H1 (cell line): ENCODE data around the gene RMRP. TPM values are rescaled to one million over a fixed set of nuclear protein-coding genes. Genes with fewer than 3 reads are reported as not detected.
A peak's percentile ranks its signal among the peaks of the same experiment; 100 is the strongest.

Experiments
- CTCF ChIA-PET: fragments of 300-600 bp; sonication (Branson Sonifier 250); formaldehyde crosslinking; loops from one replicate; lab custom pipeline; 2021; ENCODE audit not compliant: partially characterized antibody; lab: Charles Lee
- POLR2A ChIA-PET: fragments of 300-600 bp; sonication (Branson Sonifier 250); formaldehyde crosslinking; loops from one replicate; lab custom pipeline; 2021; ENCODE audit warnings: inconsistent platforms; ENCODE audit not compliant: partially characterized antibody; lab: Charles Lee
- DNase-seq, 2 experiments: peaks; one replicate each; pipeline versions ENCODE4 v3.0.0 to v3.0.0-alpha.2; 2010 to 2022; ENCODE audit warnings: low spot score in 2 of 2, low read depth in 1 of 2, mixed read lengths in 1 of 2
- FAIRE-seq: peaks from 2 replicates; lab custom pipeline; 2011; peaks lifted over from hg19 to GRCh38; lab: Jason Lieb, UNC
- H2AFZ ChIP-seq: 2 replicates; pipeline ENCODE4 v1.8.1; 2012; ENCODE audit warnings: low read length, inconsistent platforms
- H2AK5ac ChIP-seq: 2 replicates; pipeline ENCODE4 v1.6.1; 2013; ENCODE audit warnings: low read depth, low read length
- H2BK120ac ChIP-seq: replicated peaks from 2 replicates; pipeline ENCODE3; 2013; ENCODE audit warnings: low read depth, low read length, inconsistent platforms
- H2BK12ac ChIP-seq: 2 replicates; pipeline ENCODE4 v1.6.1; 2013; ENCODE audit warnings: low read depth, low read length
- H2BK15ac ChIP-seq: 2 replicates; pipeline ENCODE4 v1.6.1; 2013; ENCODE audit warnings: low read length
- H2BK20ac ChIP-seq: 2 replicates; pipeline ENCODE4 v1.6.1; 2013; ENCODE audit warnings: low read length
- H2BK5ac ChIP-seq: 2 replicates; pipeline ENCODE4 v1.6.1; 2013; ENCODE audit warnings: low read depth, low read length
- H3K14ac ChIP-seq: 2 replicates; pipeline ENCODE4 v1.6.1; 2013; ENCODE audit warnings: inconsistent platforms; ENCODE audit not compliant: insufficient read length
- H3K18ac ChIP-seq: 2 replicates; pipeline ENCODE4 v1.6.1; 2013; ENCODE audit warnings: low read length; ENCODE audit errors: extremely low read depth
- H3K23ac ChIP-seq: 2 replicates; pipeline ENCODE4 v1.6.1; 2013; ENCODE audit warnings: inconsistent platforms; ENCODE audit not compliant: insufficient read length
- H3K23me2 ChIP-seq: 2 replicates; pipeline ENCODE4 v1.6.1; 2013; ENCODE audit warnings: low read depth, low read length
- H3K27ac ChIP-seq: 2 replicates; pipeline ENCODE4 v1.6.1; 2011; ENCODE audit warnings: low read depth, low read length, inconsistent platforms
- H3K27me3 ChIP-seq, 4 experiments: replicated peaks in 1 of 4; 1 replicate in 1 of 4; 2 replicates in 3 of 4; pipeline versions ENCODE4 v1.6.1 to v1.8.1; 2011 to 2013; ENCODE audit warnings: low read length in 3 of 4, mild to moderate bottlenecking in 3 of 4, inconsistent platforms in 2 of 4, mixed read lengths in 2 of 4, moderate library complexity in 1 of 4; ENCODE audit not compliant: control insufficient read depth in 3 of 4, insufficient read depth in 3 of 4; ENCODE audit errors: extremely low read depth in 1 of 4
- H3K36me3 ChIP-seq, 4 experiments: 2 replicates each; pipeline versions ENCODE4 v1.6.1 to v1.8.1; 2011 to 2013; ENCODE audit warnings: mild to moderate bottlenecking in 4 of 4, low read length in 3 of 4, moderate library complexity in 2 of 4, control low read depth in 1 of 4, inconsistent platforms in 1 of 4; ENCODE audit not compliant: insufficient read depth in 4 of 4, control insufficient read depth in 2 of 4
- H3K4ac ChIP-seq: replicated peaks from 2 replicates; pipeline ENCODE3; 2013; ENCODE audit warnings: low read length, low read depth, mixed read lengths, inconsistent platforms; ENCODE audit not compliant: insufficient read length
- H3K4me1 ChIP-seq, 4 experiments: replicated peaks in 1 of 4; 1 replicate in 1 of 4; 2 replicates in 3 of 4; pipeline versions ENCODE4 v1.6.1 to v1.8.1; 2011 to 2013; ENCODE audit warnings: low read length in 3 of 4, inconsistent platforms in 2 of 4, mixed read lengths in 1 of 4; ENCODE audit not compliant: insufficient read depth in 4 of 4, control insufficient read depth in 3 of 4
- H3K4me2 ChIP-seq, 2 experiments: 2 replicates each; pipeline versions ENCODE4 v1.6.1 to v1.8.1; 2011 to 2013; ENCODE audit warnings: low read depth in 2 of 2, low read length in 2 of 2, control low read depth in 1 of 2, inconsistent platforms in 1 of 2, mild to moderate bottlenecking in 1 of 2; ENCODE audit not compliant: insufficient read depth in 1 of 2
- H3K4me3 ChIP-seq, 4 experiments: fragments of 200-600, 300-600 bp in 1 of 4; sonication (generic), shearing (Covaris generic), sonication (Bioruptor Twin) in 1 of 4; 2 replicates each; pipeline versions ENCODE4 v1.5.1 to v1.8.1; 2011 to 2016; ENCODE audit warnings: low read length in 4 of 4, low read depth in 3 of 4, control low read depth in 2 of 4, inconsistent platforms in 2 of 4, mild to moderate bottlenecking in 2 of 4, mixed read lengths in 1 of 4, moderate library complexity in 1 of 4; ENCODE audit not compliant: insufficient read depth in 2 of 4; ENCODE audit errors: extremely low read depth in 1 of 4
- H3K56ac ChIP-seq: replicated peaks from 2 replicates; pipeline ENCODE3; 2013; ENCODE audit warnings: low read depth, mild to moderate bottlenecking, mixed read lengths, low read length, inconsistent platforms; ENCODE audit not compliant: insufficient read length
- H3K79me1 ChIP-seq: 2 replicates; pipeline ENCODE4 v1.6.1; 2013; ENCODE audit warnings: low read depth, low read length, control low read depth
- H3K79me2 ChIP-seq, 2 experiments: 2 replicates each; pipeline versions ENCODE4 v1.6.1 to v1.8.1; 2012 to 2013; ENCODE audit warnings: low read length in 2 of 2, mild to moderate bottlenecking in 2 of 2, inconsistent platforms in 1 of 2; ENCODE audit not compliant: insufficient read depth in 2 of 2, control insufficient read depth in 1 of 2
- H3K9ac ChIP-seq, 4 experiments: replicated peaks in 1 of 4; 1 replicate in 1 of 4; 2 replicates in 3 of 4; pipeline versions ENCODE4 v1.6.1 to v1.8.1; 2011 to 2013; ENCODE audit warnings: low read depth in 3 of 4, low read length in 3 of 4, control low read depth in 2 of 4, mild to moderate bottlenecking in 2 of 4, moderate library complexity in 2 of 4, inconsistent platforms in 1 of 4; ENCODE audit errors: extremely low read depth in 1 of 4
- H3K9me3 ChIP-seq, 2 experiments: 2 replicates each; pipeline versions ENCODE4 v1.6.1 to v1.8.1; 2012 to 2013; ENCODE audit warnings: mild to moderate bottlenecking in 2 of 2, moderate library complexity in 2 of 2, control low read depth in 1 of 2, inconsistent platforms in 1 of 2, low read depth in 1 of 2, low read length in 1 of 2, mixed read lengths in 1 of 2; ENCODE audit not compliant: insufficient read depth in 2 of 2
- H4K20me1 ChIP-seq, 2 experiments: replicated peaks in 1 of 2; 2 replicates each; pipeline versions ENCODE3 to v1.8.1; 2011 to 2013; ENCODE audit warnings: inconsistent platforms in 2 of 2, low read length in 2 of 2, mild to moderate bottlenecking in 1 of 2; ENCODE audit not compliant: insufficient read depth in 2 of 2, control insufficient read depth in 1 of 2
- H4K5ac ChIP-seq: 2 replicates; pipeline ENCODE4 v1.6.1; 2013; ENCODE audit warnings: low read length, low read depth, mixed read lengths, inconsistent platforms; ENCODE audit not compliant: insufficient read length
- H4K8ac ChIP-seq: 2 replicates; pipeline ENCODE4 v1.8.0; 2013; ENCODE audit warnings: mild to moderate bottlenecking, moderate library complexity, low read length, inconsistent platforms; ENCODE audit not compliant: insufficient read depth; ENCODE audit errors: extremely low read depth
- H4K91ac ChIP-seq: replicated peaks from 2 replicates; pipeline ENCODE3; 2013; ENCODE audit warnings: low read length, mixed read lengths, inconsistent platforms; ENCODE audit not compliant: insufficient read length
- CBX5 ChIP-seq: fragments of 300-800, 300-1000 bp; sonication (generic); IDR thresholded peaks from 2 replicates; pipeline ENCODE4 v1.7.1; 2016; ENCODE audit warnings: antibody characterized with exemption, low read length, low read depth
- PHF8 ChIP-seq: fragments of 200-600 bp; sonication (generic); conservative IDR thresholded peaks from 2 replicates; pipeline ENCODE4 v1.7.1; 2012; ENCODE audit warnings: low read depth, mild to moderate bottlenecking, inconsistent platforms, low read length, moderate library complexity
- POLR2A ChIP-seq, 2 experiments: IDR thresholded peaks; 1 replicate in 1 of 2; 2 replicates in 1 of 2; pipeline ENCODE4 v1.6.1; 2011; ENCODE audit warnings: low read depth in 2 of 2, low read length in 2 of 2, mild to moderate bottlenecking in 2 of 2; ENCODE audit errors: control extremely low read depth in 1 of 2
- POLR2AphosphoS5 ChIP-seq: IDR thresholded peaks from 2 replicates; pipeline ENCODE4 v1.6.1; 2011; ENCODE audit warnings: low read depth, low read length
- RNF2 ChIP-seq: fragments of 200-900, 300-1000 bp; sonication (generic); IDR thresholded peaks from 2 replicates; pipeline ENCODE4 v1.7.1; 2016; ENCODE audit warnings: borderline replicate concordance, low read depth, mild to moderate bottlenecking, antibody characterized with exemption, low read length; ENCODE audit not compliant: poor library complexity, severe bottlenecking; ENCODE audit errors: missing control alignments
- SAP30 ChIP-seq: fragments of 300-600 bp; sonication (generic); IDR thresholded peaks from 2 replicates; pipeline ENCODE4 v1.7.1; 2012; ENCODE audit warnings: low read length, moderate library complexity, mild to moderate bottlenecking, inconsistent platforms; ENCODE audit not compliant: insufficient read depth, insufficient replicate concordance
- TAF1 ChIP-seq: IDR thresholded peaks from 2 replicates; pipeline ENCODE4 v1.6.1; 2011; ENCODE audit warnings: mild to moderate bottlenecking, low read depth, low read length
- TCF12 ChIP-seq: IDR thresholded peaks from 2 replicates; pipeline ENCODE4 v1.6.1; 2011; ENCODE audit warnings: low read depth, mild to moderate bottlenecking, low read length
- WGBS, 2 experiments: shearing (Covaris generic) in 1 of 2; methylation state at CpG; one replicate each; pipeline versions ENCODE4 v1.1.6 to v1.1.7; 2013 to 2015; ENCODE audit warnings: low lambda C conversion rate in 2 of 2, mixed read lengths in 2 of 2, inconsistent platforms in 1 of 2, low coverage in 1 of 2, missing lambda C conversion rate in 1 of 2; ENCODE audit not compliant: insufficient replicate concordance in 2 of 2, insufficient coverage in 1 of 2, insufficient read length in 1 of 2; ENCODE audit errors: extremely low coverage in 1 of 2, missing lambda C conversion rate in 1 of 2; 5-methylcytosine and 5-hydroxymethylcytosine counted together
- polyA plus RNA-seq, 7 experiments: library from polyadenylated mRNA; depleted of rRNA in 3 of 7; stranded (reverse) in 5 of 7; unstranded in 2 of 7; fragments of >200 nt in 5 of 7; fragments of 200-250 nt in 2 of 7; gene quantifications; 1 replicate in 5 of 7; 2 replicates in 1 of 7; 4 replicates in 1 of 7; pipeline versions ENCODE4 v1.2.1 to v1.2.3, GENCODE V29; 2011 to 2013; ENCODE audit warnings: missing spikeins in 2 of 7, mixed read lengths in 2 of 7
- total RNA-seq: library from RNA; stranded (reverse); fragmentation: NEBNext Ultra II Directional; extraction: Animal tissue kit (Norgen Biotek cat#: 25700); gene quantifications from 2 replicates; pipeline ENCODE4 v1.2.1, GENCODE V29; 2021

The RMRP gene
- total and polyA plus RNA-seq, 2 of the 8 experiments (the other 6 are each of a cell fraction or from before 2014, with no cell fraction given), result 169 to 14,987 TPM

- Histone ChIP-seq H2BK15ac (no peak overlapping the region), H3K23me2 (no peaks in the 10 kb centered on the region), H4K20me1 (peaks cover 5 to 8% of the 10 kb centered on the region in 2 experiments), H3K79me1 (no peaks in the 10 kb centered on the region), H3K4ac (no peak overlapping the region), H3K27me3 (peaks cover 0 to under 1% (median under 1%) of the 10 kb centered on the region in 4 experiments; a peak in 2 of 7 replicates), H4K5ac (no peak overlapping the region), H3K56ac (no peak overlapping the region), H3K9ac (no peak overlapping the region; a peak in 1 of 7 replicates), H3K23ac (no peak overlapping the region), H2BK120ac (no peak overlapping the region), H3K14ac (no peak overlapping the region), H4K8ac (no peak overlapping the region), H3K18ac (no peak overlapping the region), H3K27ac (0 out of 2 replicates have a peak overlapping the region, but pooled peaks have one; percentile 29), H3K9me3 (no peaks in the 10 kb centered on the region), H3K4me2 (no peak overlapping the region; a peak in 1 of 4 replicates), H2AK5ac (no peak overlapping the region), H2BK12ac (no peak overlapping the region), H3K4me1 (peaks cover 0 to 6% (median 2%) of the 10 kb centered on the region in 4 experiments; a peak in 2 of 7 replicates), H3K4me3 (no peak overlapping the region), H2BK5ac (no peak overlapping the region), H3K36me3 (peaks cover 14 to 40% (median 30%) of the 10 kb centered on the region in 4 experiments), H2AFZ (no peak overlapping the region), H4K91ac (no peak overlapping the region), H3K79me2 (no peaks in the 10 kb centered on the region), H2BK20ac (no peak overlapping the region)
- ChIA-PET CTCF (interaction anchor here (0.9 to 2.8 kb wide), 5 partner anchors 10 to 95 kb away, joined by 4 to 23 read pairs (median 5); partner anchors contain the start of gene ARHGEF39), POLR2A (interaction anchor here (0.7 to 8.4 kb wide), 9 partner anchors 8 to 213 kb away, joined by 3 to 55 read pairs (median 4); partner anchors contain the start of genes ARHGEF39, CCDC107, RMRP and TPM2)
- DNase-seq (no peak), FAIRE-seq (no peak)
- no peak for TF ChIP-seq RNF2
- no peak for TF ChIP-seq TAF1
- TF ChIP-seq SAP30, result no peak
- peak in 1 of 2 experiments; percentile 35; a peak in 1 of 3 replicates for TF ChIP-seq POLR2A (IDR thresholded peaks at IDR 0.05; ENCODE audit: control extremely low read depth in 1 of 2, low read depth in 2 of 2, low read length in 2 of 2)
- no peak for TF ChIP-seq PHF8
- peak; percentile 80 for TF ChIP-seq POLR2AphosphoS5
- no peak for TF ChIP-seq TCF12
- TF ChIP-seq CBX5, result no peak
- 83% methylated on average over 3 of the region's 3 CpGs; no CpG with 5 or more reads in 1 of the 2 experiments for WGBS, 2 experiments
Observed at GRCh38 chr9:35681341-35682002, 23.7 kb upstream of the RMRP start.
